ENCODE results near the gene RAB24. TPM values are rescaled to one million over a fixed set of nuclear protein-coding genes. Genes with fewer than 3 reads are reported as not detected.
"Not testable (repeated sequence)": the region's sequence is repeated elsewhere in the genome, so short reads cannot be mapped to it uniquely, and the experiment has no call there.

The RAB24 gene
- total RNA-seq, 3 donors from 2014 or later = 23.4 to 33.1 (median 29.5) TPM

- Histone ChIP-seq H3K4me3 (no peak overlapping the region), H3K36me3 (ENCODE audit: low read depth) (no peaks in the 10 kb centered on the region), H3K4me1 (ENCODE audit: low read depth) (no peaks in the 10 kb centered on the region), H3K9me3 (no peaks in the 10 kb centered on the region)
- DNase-seq = no peak
- intact Hi-C loops (cut with DNase I, micrococcal nuclease) = no loop called here
- TF ChIP-seq, protein P1, sequence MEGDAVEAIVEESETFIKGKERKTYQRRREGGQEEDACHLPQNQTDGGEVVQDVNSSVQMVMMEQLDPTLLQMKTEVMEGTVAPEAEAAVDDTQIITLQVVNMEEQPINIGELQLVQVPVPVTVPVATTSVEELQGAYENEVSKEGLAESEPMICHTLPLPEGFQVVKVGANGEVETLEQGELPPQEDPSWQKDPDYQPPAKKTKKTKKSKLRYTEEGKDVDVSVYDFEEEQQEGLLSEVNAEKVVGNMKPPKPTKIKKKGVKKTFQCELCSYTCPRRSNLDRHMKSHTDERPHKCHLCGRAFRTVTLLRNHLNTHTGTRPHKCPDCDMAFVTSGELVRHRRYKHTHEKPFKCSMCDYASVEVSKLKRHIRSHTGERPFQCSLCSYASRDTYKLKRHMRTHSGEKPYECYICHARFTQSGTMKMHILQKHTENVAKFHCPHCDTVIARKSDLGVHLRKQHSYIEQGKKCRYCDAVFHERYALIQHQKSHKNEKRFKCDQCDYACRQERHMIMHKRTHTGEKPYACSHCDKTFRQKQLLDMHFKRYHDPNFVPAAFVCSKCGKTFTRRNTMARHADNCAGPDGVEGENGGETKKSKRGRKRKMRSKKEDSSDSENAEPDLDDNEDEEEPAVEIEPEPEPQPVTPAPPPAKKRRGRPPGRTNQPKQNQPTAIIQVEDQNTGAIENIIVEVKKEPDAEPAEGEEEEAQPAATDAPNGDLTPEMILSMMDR (IDR thresholded peaks at IDR 0.05) = no peak
- ATAC-seq = no peak
These were observed 39.3 kb downstream of the RAB24 start for GRCh38 chr5:177264178-177264577.

DNA sequence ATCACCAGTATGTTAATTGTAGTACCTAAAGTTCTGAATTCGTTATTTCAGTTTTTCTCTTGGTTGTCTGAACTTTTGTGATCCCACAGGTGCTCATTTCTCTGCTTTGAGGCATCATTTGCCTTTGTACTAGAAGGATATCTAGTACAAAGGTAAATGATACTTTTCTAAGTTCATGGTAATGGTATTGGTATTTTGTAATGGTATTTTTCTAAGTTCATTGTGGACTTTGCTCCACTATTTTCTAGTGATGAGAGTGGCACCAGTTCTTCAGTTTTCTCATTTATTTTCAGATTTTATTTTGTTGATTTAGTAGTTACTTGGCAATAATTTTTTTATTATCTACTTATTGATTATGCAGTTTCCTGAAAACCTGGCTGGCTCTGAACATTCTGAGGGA lies 42.0 kb downstream of the RAB24 start:
- TF ChIP-seq, protein P1 (IDR thresholded peaks at IDR 0.05) = no peak
- H3K9me3 ChIP-seq = no peaks in the 10 kb centered on the region
- no peaks in the 10 kb centered on the region for H3K4me1 ChIP-seq (ENCODE audit: low read depth)
- peaks cover 4% of the 10 kb centered on the region for H3K36me3 ChIP-seq (ENCODE audit: low read depth)
- intact Hi-C loops (cut with DNase I, micrococcal nuclease) = no loop called here
- DNase-seq (no peak), ATAC-seq (no peak)
- no peak overlapping the region for H3K4me3 ChIP-seq

GRCh38 chr5:177260961-177261360 lies 42.6 kb downstream of the RAB24 start:
- Histone ChIP-seq H3K4me1 (ENCODE audit: low read depth) (no peaks in the 10 kb centered on the region), H3K4me3 (no peak overlapping the region), H3K36me3 (ENCODE audit: low read depth) (peaks cover 4% of the 10 kb centered on the region), H3K9me3 (no peaks in the 10 kb centered on the region)
- ATAC-seq (no peak), DNase-seq (no peak)
- TF ChIP-seq, protein P1 (IDR thresholded peaks at IDR 0.05) = no peak
- intact Hi-C loops (cut with DNase I, micrococcal nuclease) = no loop called here

GRCh38 chr5:177258711-177259110 lies 44.8 kb downstream of the RAB24 start:
- H3K36me3 ChIP-seq (ENCODE audit: low read depth); H3K4me3 ChIP-seq; H3K9me3 ChIP-seq; H3K4me1 ChIP-seq (ENCODE audit: low read depth); ATAC-seq; intact Hi-C loops (cut with DNase I, micrococcal nuclease); DNase-seq: not testable (repeated sequence)

DNA sequence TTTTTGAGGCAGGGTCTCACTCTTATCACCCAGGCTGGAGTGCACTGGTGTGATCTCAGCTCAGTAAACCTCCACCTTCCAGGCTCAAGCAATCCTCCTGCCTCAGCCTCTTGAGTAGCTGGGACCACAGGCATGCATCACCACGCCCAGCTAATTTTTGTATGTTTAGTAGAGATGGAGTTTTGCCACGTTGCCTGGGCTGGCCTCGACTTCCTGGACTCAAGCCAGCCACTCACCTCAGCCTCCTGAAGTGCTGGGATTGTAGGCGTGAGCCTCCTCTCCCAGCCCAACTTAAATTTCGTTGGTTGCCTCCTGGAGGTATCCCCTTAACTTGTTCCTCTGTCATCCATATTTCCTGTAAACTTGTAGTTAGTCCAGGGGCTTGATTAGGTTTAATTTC lies 47.2 kb downstream of the RAB24 start:
- Histone ChIP-seq H3K36me3 (ENCODE audit: low read depth) (peaks cover 4% of the 10 kb centered on the region), H3K9me3 (no peaks in the 10 kb centered on the region), H3K4me3 (no peak overlapping the region), H3K4me1 (ENCODE audit: low read depth) (no peaks in the 10 kb centered on the region)
- TF ChIP-seq, protein P1 (IDR thresholded peaks at IDR 0.05) = no peak
- DNase-seq = no peak
- intact Hi-C loops (cut with DNase I, micrococcal nuclease) = no loop called here
- ATAC-seq = no peak

DNA sequence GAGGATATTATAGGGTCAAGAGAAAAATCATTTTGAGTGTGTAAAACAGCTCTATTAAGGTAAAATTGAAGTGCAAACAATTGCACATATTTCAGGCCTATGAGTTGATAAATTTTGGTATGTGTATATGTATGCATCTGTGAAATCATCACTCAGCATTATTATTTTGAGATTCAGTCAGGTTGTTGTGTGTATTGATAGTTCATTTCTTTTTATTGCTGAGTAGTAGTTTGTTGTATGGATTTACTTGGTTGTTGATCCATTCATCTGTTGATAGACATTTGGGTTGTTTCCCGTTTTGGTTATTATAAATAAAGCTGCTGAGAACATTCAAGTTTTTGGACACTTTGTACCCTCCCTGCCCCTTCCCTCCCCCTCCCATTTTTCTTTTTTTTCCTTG lies 50.3 kb downstream of the RAB24 start:
- H3K4me3 ChIP-seq = no peak overlapping the region
- no peaks in the 10 kb centered on the region for H3K4me1 ChIP-seq (ENCODE audit: low read depth)
- TF ChIP-seq, protein P1 (IDR thresholded peaks at IDR 0.05) = no peak
- peaks cover 2% of the 10 kb centered on the region for H3K36me3 ChIP-seq (ENCODE audit: low read depth)
- DNase-seq (no peak), ATAC-seq (no peak)
- intact Hi-C loops (cut with DNase I, micrococcal nuclease) = no loop called here
- no peaks in the 10 kb centered on the region for H3K9me3 ChIP-seq

Other genes starting within 250 kb of the RAB24 start
- 10 to 100 TPM; 25.3 to 60.3 (median 28.9) TPM for gene FGFR4, start 216.8 kb downstream of the RAB24 start, total RNA-seq
- gene NSD1, start 169.9 kb downstream of the RAB24 start, total RNA-seq = 100 to 1,000 TPM in 1 of 3 donors, 10 to 100 TPM in 2; 59.3 to 103 (median 69.7) TPM
- 100 to 1,000 TPM; 149 to 277 (median 171) TPM for gene PRELID1, start 80 bp upstream of the RAB24 start, total RNA-seq
- gene MXD3, start 8.2 kb upstream of the RAB24 start, total RNA-seq = 10 to 100 TPM; 10.3 to 19.4 (median 10.9) TPM
- 100 to 1,000 TPM in 2 of 3 donors, 10 to 100 TPM in 1; 91.9 to 150 (median 139) TPM for gene LMAN2, start 47.9 kb upstream of the RAB24 start, total RNA-seq
- 10 to 100 TPM; 11.1 to 15.2 (median 11.7) TPM for gene RGS14, start 54.2 kb upstream of the RAB24 start, total RNA-seq
- not detected for gene SLC34A1, start 80.7 kb upstream of the RAB24 start, total RNA-seq
- not detected for gene PFN3, start 96.9 kb upstream of the RAB24 start, total RNA-seq
- 1 to 10 TPM; 3.0 to 9.2 (median 7.0) TPM for gene F12, start 105.8 kb upstream of the RAB24 start, total RNA-seq
- 10 to 100 TPM; 38.4 to 48.1 (median 46.7) TPM for gene GRK6, start 123.0 kb upstream of the RAB24 start, total RNA-seq
- gene PRR7, start 143.1 kb upstream of the RAB24 start, total RNA-seq = 1 to 10 TPM; 1.1 to 1.2 (median 1.2) TPM
- 10 to 100 TPM; 12.1 to 61.8 (median 17.2) TPM for gene DBN1, start 169.9 kb upstream of the RAB24 start, total RNA-seq
- gene PDLIM7, start 193.9 kb upstream of the RAB24 start, total RNA-seq = 100 to 1,000 TPM in 1 of 3 donors, 10 to 100 TPM in 2; 12.9 to 333 (median 54.0) TPM
- gene DOK3, start 206.1 kb upstream of the RAB24 start, total RNA-seq = 10 to 100 TPM in 1 of 3 donors, 1 to 10 TPM in 2; 3.7 to 10.3 (median 8.4) TPM
- 10 to 100 TPM; 65.3 to 79.2 (median 79.0) TPM for gene DDX41, start 213.2 kb upstream of the RAB24 start, total RNA-seq

Data from mucosa of descending colon (tissue), 3 donors.